GM21723 (cell line): Measurements from ENCODE around the gene PAGE5.

ENCODE experiments used
- ATAC-seq: cut with Tn5 transposase; IDR thresholded peaks from one replicate; pipeline ENCODE4 v1.9.1; 2021; ENCODE audit warnings: mild to moderate bottlenecking, moderate library complexity; ENCODE audit not compliant: unreplicated experiment

The PAGE5 gene

GRCh38 chrX:55220119-55220794 is at the start of gene PAGE5:
Gene PAGE5, plus strand, starts transcription at chrX:55220346. Its CDS starts 1,037 bp downstream, at chrX:55221383.
- ATAC-seq: no peak

GRCh38 chrX:55187281-55187680 is 32.9 kb upstream of the PAGE5 start:
- ATAC-seq: no peak

- ATAC-seq: no peak
These were observed 23.5 kb upstream of the PAGE5 start for GRCh38 chrX:55196688-55197087.

- no peak for ATAC-seq
These were observed 18.1 kb upstream of the PAGE5 start for GRCh38 chrX:55201930-55202579.

GRCh38 chrX:55206162-55206941 is 13.8 kb upstream of the PAGE5 start:
- no peak for ATAC-seq

GRCh38 chrX:55210931-55211677 is 9.0 kb upstream of the PAGE5 start:
- no peak for ATAC-seq

GRCh38 chrX:55213381-55213780 is 6.8 kb upstream of the PAGE5 start:
- no peak for ATAC-seq

- no peak for ATAC-seq
These were observed 20.7 kb downstream of the PAGE5 start for GRCh38 chrX:55240788-55241340.

GRCh38 chrX:55253528-55253927 is 33.4 kb downstream of the PAGE5 start:
- no peak for ATAC-seq

- no peak for ATAC-seq
These were observed 40.7 kb downstream of the PAGE5 start for GRCh38 chrX:55260806-55261205.

GRCh38 chrX:55264816-55265215 is 44.7 kb downstream of the PAGE5 start, which contains the start of gene PAGE3:
Gene PAGE3, minus strand, starts transcription at chrX:55264916. Its CDS starts 1,013 bp downstream, at chrX:55263903.
- ATAC-seq: no peak
